SJSA1 (cell line): ENCODE results near the gene FGF14. TPM values are rescaled to one million over a fixed set of nuclear protein-coding genes. Genes with fewer than 3 reads are reported as not detected.

Experiments used
- DNase-seq, 2 experiments: peaks; one replicate each; pipeline ENCODE4 v3.0.0-alpha.2; 2015 to 2020; ENCODE audit warnings: low spot score in 2 of 2, low read depth in 1 of 2
- H3K27ac ChIP-seq: fragments of 250-450 bp; sonication (Bioruptor Pico); 2 replicates; pipeline ENCODE4 v1.5.1; 2020; ENCODE audit warnings: mild to moderate bottlenecking, moderate library complexity
- H3K27me3 ChIP-seq: fragments of 250-450 bp; sonication (Bioruptor Pico); replicated peaks from 2 replicates; pipeline ENCODE4 v1.5.1; 2020; ENCODE audit warnings: mild to moderate bottlenecking, moderate library complexity
- H3K36me3 ChIP-seq: fragments of 250-450 bp; sonication (Bioruptor Pico); 2 replicates; pipeline ENCODE4 v1.5.1; 2020; ENCODE audit warnings: mild to moderate bottlenecking
- H3K4me1 ChIP-seq: fragments of 250-450 bp; sonication (Bioruptor Pico); replicated peaks from 2 replicates; pipeline ENCODE4 v1.6.1; 2021; ENCODE audit warnings: mild to moderate bottlenecking
- H3K4me3 ChIP-seq: fragments of 250-450 bp; sonication (Bioruptor Pico); 2 replicates; pipeline ENCODE4 v1.5.1; 2020; ENCODE audit warnings: mild to moderate bottlenecking
- H3K9me3 ChIP-seq: fragments of 250-450 bp; sonication (Bioruptor Pico); replicated peaks from 2 replicates; pipeline ENCODE4 v1.5.1; 2020; ENCODE audit warnings: mild to moderate bottlenecking
- total RNA-seq: library from RNA; depleted of rRNA; stranded (reverse); fragments of >200 nt; shearing (Covaris generic); gene quantifications from 2 replicates; pipeline ENCODE4 v1.2.3, GENCODE V29; 2014

FGF14 gene
- total RNA-seq, 1 experiment from 2014 or later, result not detected

GRCh38 chr13:101746513-101746912, 655.3 kb downstream of the FGF14 start:
- H3K36me3 ChIP-seq, result no peaks in the 10 kb centered on the region
- peaks cover 6% of the 10 kb centered on the region; the same call in 1 of the 2 replicates for H3K27me3 ChIP-seq
- H3K27ac ChIP-seq, result no peak overlapping the region
- no peaks in the 10 kb centered on the region for H3K9me3 ChIP-seq
- DNase-seq, result no peak
- H3K4me3 ChIP-seq, result no peak overlapping the region
- no peaks in the 10 kb centered on the region for H3K4me1 ChIP-seq

- Histone ChIP-seq H3K27ac (no peak overlapping the region), H3K4me1 (no peaks in the 10 kb centered on the region), H3K4me3 (no peak overlapping the region), H3K36me3 (no peaks in the 10 kb centered on the region), H3K27me3 (0 out of 2 replicates have a peak, but pooled peaks cover 6% of the 10 kb centered on the region), H3K9me3 (no peaks in the 10 kb centered on the region)
- DNase-seq, result no peak
Measured at GRCh38 chr13:101739382-101740178, 662.3 kb downstream of the FGF14 start.

- H3K9me3 ChIP-seq, result no peaks in the 10 kb centered on the region
- no peaks in the 10 kb centered on the region for H3K4me1 ChIP-seq
- no peak for DNase-seq
- no peaks in the 10 kb centered on the region for H3K36me3 ChIP-seq
- no peaks in the 10 kb centered on the region for H3K27me3 ChIP-seq
- no peak overlapping the region for H3K27ac ChIP-seq
- no peak overlapping the region for H3K4me3 ChIP-seq
Measured at GRCh38 chr13:101738336-101738735, 663.5 kb downstream of the FGF14 start.

- no peaks in the 10 kb centered on the region for H3K27me3 ChIP-seq
- H3K4me3 ChIP-seq, result no peak overlapping the region
- no peak for DNase-seq
- no peak overlapping the region for H3K27ac ChIP-seq
- H3K9me3 ChIP-seq, result no peaks in the 10 kb centered on the region
- no peaks in the 10 kb centered on the region for H3K36me3 ChIP-seq
- no peaks in the 10 kb centered on the region for H3K4me1 ChIP-seq
Measured at GRCh38 chr13:101736566-101736965, 665.3 kb downstream of the FGF14 start.

GRCh38 chr13:101730420-101731000, 671.3 kb downstream of the FGF14 start:
- H3K27me3 ChIP-seq, result no peaks in the 10 kb centered on the region
- no peak for DNase-seq
- no peak overlapping the region for H3K27ac ChIP-seq
- no peaks in the 10 kb centered on the region for H3K4me1 ChIP-seq
- H3K9me3 ChIP-seq, result no peaks in the 10 kb centered on the region
- no peak overlapping the region for H3K4me3 ChIP-seq
- no peaks in the 10 kb centered on the region for H3K36me3 ChIP-seq

GRCh38 chr13:101728615-101729014, 673.2 kb downstream of the FGF14 start:
- Histone ChIP-seq H3K4me1 (no peaks in the 10 kb centered on the region), H3K9me3 (no peaks in the 10 kb centered on the region), H3K36me3 (no peaks in the 10 kb centered on the region), H3K4me3 (no peak overlapping the region), H3K27me3 (no peaks in the 10 kb centered on the region), H3K27ac (no peak overlapping the region)
- no peak for DNase-seq

GRCh38 chr13:101728021-101728420, 673.8 kb downstream of the FGF14 start:
- Histone ChIP-seq H3K27me3 (no peaks in the 10 kb centered on the region), H3K4me1 (no peaks in the 10 kb centered on the region), H3K4me3 (no peak overlapping the region), H3K36me3 (no peaks in the 10 kb centered on the region), H3K9me3 (no peaks in the 10 kb centered on the region), H3K27ac (no peak overlapping the region)
- no peak for DNase-seq

GRCh38 chr13:101727118-101727517, 674.7 kb downstream of the FGF14 start:
- H3K27ac ChIP-seq, result no peak overlapping the region
- H3K4me1 ChIP-seq, result no peaks in the 10 kb centered on the region
- H3K4me3 ChIP-seq, result no peak overlapping the region
- no peaks in the 10 kb centered on the region for H3K27me3 ChIP-seq
- H3K36me3 ChIP-seq, result no peaks in the 10 kb centered on the region
- H3K9me3 ChIP-seq, result no peaks in the 10 kb centered on the region
- DNase-seq, result no peak

- Histone ChIP-seq H3K36me3 (no peaks in the 10 kb centered on the region), H3K27me3 (no peaks in the 10 kb centered on the region), H3K4me3 (no peak overlapping the region), H3K4me1 (no peaks in the 10 kb centered on the region), H3K9me3 (no peaks in the 10 kb centered on the region), H3K27ac (no peak overlapping the region)
- DNase-seq, result no peak
Measured at GRCh38 chr13:101726681-101727080, 675.2 kb downstream of the FGF14 start.

GRCh38 chr13:101718496-101718895, 683.4 kb downstream of the FGF14 start:
- H3K4me3 ChIP-seq, result no peak overlapping the region
- H3K36me3 ChIP-seq, result no peaks in the 10 kb centered on the region
- no peaks in the 10 kb centered on the region for H3K9me3 ChIP-seq
- no peaks in the 10 kb centered on the region for H3K4me1 ChIP-seq
- H3K27ac ChIP-seq, result no peak overlapping the region
- H3K27me3 ChIP-seq, result no peaks in the 10 kb centered on the region
- DNase-seq, result no peak

- H3K9me3 ChIP-seq, result no peaks in the 10 kb centered on the region
- no peaks in the 10 kb centered on the region for H3K4me1 ChIP-seq
- no peak overlapping the region for H3K4me3 ChIP-seq
- no peak for DNase-seq
- H3K36me3 ChIP-seq, result no peaks in the 10 kb centered on the region
- no peak overlapping the region for H3K27ac ChIP-seq
- H3K27me3 ChIP-seq, result no peaks in the 10 kb centered on the region
Measured at GRCh38 chr13:101717353-101717752, 684.5 kb downstream of the FGF14 start.

- H3K36me3 ChIP-seq, result no peaks in the 10 kb centered on the region
- H3K27ac ChIP-seq, result no peak overlapping the region
- no peak overlapping the region for H3K4me3 ChIP-seq
- H3K27me3 ChIP-seq, result no peaks in the 10 kb centered on the region
- H3K9me3 ChIP-seq, result no peaks in the 10 kb centered on the region
- no peak for DNase-seq
- no peaks in the 10 kb centered on the region for H3K4me1 ChIP-seq
Measured at GRCh38 chr13:101714195-101714594, 687.7 kb downstream of the FGF14 start.

- H3K36me3 ChIP-seq, result no peaks in the 10 kb centered on the region; the same call in 1 of the 2 replicates
- no peaks in the 10 kb centered on the region for H3K27me3 ChIP-seq
- no peaks in the 10 kb centered on the region for H3K9me3 ChIP-seq
- H3K27ac ChIP-seq, result no peak overlapping the region
- H3K4me1 ChIP-seq, result peaks cover under 1% of the 10 kb centered on the region
- no peak for DNase-seq
- H3K4me3 ChIP-seq, result no peak overlapping the region
Measured at GRCh38 chr13:101712026-101712348, 689.9 kb downstream of the FGF14 start.

GRCh38 chr13:101711307-101712025, 690.4 kb downstream of the FGF14 start:
- no peaks in the 10 kb centered on the region for H3K27me3 ChIP-seq
- no peak overlapping the region for H3K27ac ChIP-seq
- H3K9me3 ChIP-seq, result no peaks in the 10 kb centered on the region
- H3K4me3 ChIP-seq, result no peak overlapping the region
- DNase-seq, result no peak
- peaks cover 6% of the 10 kb centered on the region for H3K4me1 ChIP-seq
- no peaks in the 10 kb centered on the region; the same call in 1 of the 2 replicates for H3K36me3 ChIP-seq
